ENCODE results near the gene UGT1A4. TPM values are rescaled to one million over a fixed set of nuclear protein-coding genes. Genes with fewer than 3 reads are reported as not detected.

Gene UGT1A4
- total and polyA plus RNA-seq, 2 of the 8 experiments (the other 6 are each of a cell fraction or from before 2014, with no cell fraction given): not detected

DNA sequence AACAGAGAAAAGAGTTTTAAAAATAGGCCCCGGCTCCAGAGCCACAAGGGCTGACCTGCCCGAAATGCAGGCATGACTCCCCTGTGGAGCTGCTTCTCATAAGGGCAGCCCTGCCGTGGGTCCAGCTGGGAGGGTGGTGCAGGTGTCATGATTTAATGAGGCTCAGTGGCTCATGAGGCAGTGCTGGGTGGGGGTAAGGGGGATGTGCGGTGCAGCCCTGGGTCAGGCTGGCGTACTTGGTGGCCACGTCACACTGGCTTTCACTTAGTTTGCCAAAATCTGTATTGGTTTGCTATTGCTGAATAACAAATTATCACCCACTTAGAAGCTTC lies 102.2 kb downstream of the UGT1A4 start (continued):
- TF ChIP-seq, protein P1, sequence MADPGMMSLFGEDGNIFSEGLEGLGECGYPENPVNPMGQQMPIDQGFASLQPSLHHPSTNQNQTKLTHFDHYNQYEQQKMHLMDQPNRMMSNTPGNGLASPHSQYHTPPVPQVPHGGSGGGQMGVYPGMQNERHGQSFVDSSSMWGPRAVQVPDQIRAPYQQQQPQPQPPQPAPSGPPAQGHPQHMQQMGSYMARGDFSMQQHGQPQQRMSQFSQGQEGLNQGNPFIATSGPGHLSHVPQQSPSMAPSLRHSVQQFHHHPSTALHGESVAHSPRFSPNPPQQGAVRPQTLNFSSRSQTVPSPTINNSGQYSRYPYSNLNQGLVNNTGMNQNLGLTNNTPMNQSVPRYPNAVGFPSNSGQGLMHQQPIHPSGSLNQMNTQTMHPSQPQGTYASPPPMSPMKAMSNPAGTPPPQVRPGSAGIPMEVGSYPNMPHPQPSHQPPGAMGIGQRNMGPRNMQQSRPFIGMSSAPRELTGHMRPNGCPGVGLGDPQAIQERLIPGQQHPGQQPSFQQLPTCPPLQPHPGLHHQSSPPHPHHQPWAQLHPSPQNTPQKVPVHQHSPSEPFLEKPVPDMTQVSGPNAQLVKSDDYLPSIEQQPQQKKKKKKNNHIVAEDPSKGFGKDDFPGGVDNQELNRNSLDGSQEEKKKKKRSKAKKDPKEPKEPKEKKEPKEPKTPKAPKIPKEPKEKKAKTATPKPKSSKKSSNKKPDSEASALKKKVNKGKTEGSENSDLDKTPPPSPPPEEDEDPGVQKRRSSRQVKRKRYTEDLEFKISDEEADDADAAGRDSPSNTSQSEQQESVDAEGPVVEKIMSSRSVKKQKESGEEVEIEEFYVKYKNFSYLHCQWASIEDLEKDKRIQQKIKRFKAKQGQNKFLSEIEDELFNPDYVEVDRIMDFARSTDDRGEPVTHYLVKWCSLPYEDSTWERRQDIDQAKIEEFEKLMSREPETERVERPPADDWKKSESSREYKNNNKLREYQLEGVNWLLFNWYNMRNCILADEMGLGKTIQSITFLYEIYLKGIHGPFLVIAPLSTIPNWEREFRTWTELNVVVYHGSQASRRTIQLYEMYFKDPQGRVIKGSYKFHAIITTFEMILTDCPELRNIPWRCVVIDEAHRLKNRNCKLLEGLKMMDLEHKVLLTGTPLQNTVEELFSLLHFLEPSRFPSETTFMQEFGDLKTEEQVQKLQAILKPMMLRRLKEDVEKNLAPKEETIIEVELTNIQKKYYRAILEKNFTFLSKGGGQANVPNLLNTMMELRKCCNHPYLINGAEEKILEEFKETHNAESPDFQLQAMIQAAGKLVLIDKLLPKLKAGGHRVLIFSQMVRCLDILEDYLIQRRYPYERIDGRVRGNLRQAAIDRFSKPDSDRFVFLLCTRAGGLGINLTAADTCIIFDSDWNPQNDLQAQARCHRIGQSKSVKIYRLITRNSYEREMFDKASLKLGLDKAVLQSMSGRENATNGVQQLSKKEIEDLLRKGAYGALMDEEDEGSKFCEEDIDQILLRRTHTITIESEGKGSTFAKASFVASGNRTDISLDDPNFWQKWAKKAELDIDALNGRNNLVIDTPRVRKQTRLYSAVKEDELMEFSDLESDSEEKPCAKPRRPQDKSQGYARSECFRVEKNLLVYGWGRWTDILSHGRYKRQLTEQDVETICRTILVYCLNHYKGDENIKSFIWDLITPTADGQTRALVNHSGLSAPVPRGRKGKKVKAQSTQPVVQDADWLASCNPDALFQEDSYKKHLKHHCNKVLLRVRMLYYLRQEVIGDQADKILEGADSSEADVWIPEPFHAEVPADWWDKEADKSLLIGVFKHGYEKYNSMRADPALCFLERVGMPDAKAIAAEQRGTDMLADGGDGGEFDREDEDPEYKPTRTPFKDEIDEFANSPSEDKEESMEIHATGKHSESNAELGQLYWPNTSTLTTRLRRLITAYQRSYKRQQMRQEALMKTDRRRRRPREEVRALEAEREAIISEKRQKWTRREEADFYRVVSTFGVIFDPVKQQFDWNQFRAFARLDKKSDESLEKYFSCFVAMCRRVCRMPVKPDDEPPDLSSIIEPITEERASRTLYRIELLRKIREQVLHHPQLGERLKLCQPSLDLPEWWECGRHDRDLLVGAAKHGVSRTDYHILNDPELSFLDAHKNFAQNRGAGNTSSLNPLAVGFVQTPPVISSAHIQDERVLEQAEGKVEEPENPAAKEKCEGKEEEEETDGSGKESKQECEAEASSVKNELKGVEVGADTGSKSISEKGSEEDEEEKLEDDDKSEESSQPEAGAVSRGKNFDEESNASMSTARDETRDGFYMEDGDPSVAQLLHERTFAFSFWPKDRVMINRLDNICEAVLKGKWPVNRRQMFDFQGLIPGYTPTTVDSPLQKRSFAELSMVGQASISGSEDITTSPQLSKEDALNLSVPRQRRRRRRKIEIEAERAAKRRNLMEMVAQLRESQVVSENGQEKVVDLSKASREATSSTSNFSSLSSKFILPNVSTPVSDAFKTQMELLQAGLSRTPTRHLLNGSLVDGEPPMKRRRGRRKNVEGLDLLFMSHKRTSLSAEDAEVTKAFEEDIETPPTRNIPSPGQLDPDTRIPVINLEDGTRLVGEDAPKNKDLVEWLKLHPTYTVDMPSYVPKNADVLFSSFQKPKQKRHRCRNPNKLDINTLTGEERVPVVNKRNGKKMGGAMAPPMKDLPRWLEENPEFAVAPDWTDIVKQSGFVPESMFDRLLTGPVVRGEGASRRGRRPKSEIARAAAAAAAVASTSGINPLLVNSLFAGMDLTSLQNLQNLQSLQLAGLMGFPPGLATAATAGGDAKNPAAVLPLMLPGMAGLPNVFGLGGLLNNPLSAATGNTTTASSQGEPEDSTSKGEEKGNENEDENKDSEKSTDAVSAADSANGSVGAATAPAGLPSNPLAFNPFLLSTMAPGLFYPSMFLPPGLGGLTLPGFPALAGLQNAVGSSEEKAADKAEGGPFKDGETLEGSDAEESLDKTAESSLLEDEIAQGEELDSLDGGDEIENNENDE (IDR thresholded peaks at IDR 0.05; ENCODE audit: insufficient replicate concordance, low read length): no peak
- TF ChIP-seq GABPA (IDR thresholded peaks at IDR 0.05; ENCODE audit: borderline replicate concordance, insufficient read depth, low read length) (no peak), BACH1 (IDR thresholded peaks at IDR 0.05; ENCODE audit: low read length) (no peak), RBBP5 (IDR thresholded peaks at IDR 0.05; ENCODE audit: borderline replicate concordance, low read depth, low read length) (no peak), CREB1 (IDR thresholded peaks at IDR 0.05) (no peak), SIX5 (IDR thresholded peaks at IDR 0.05; ENCODE audit: low read depth, low read length) (no peak), TEAD4 (IDR thresholded peaks at IDR 0.05; ENCODE audit: low read depth, low read length) (no peak), EZH2 (IDR thresholded peaks at IDR 0.05; ENCODE audit: low read depth, low read length, severe bottlenecking) (no peak), CHD1 (IDR thresholded peaks at IDR 0.05; ENCODE audit: low read depth, low read length) (no peak), BCL11A (IDR thresholded peaks at IDR 0.05; ENCODE audit: low read depth in 2 of 2, low read length in 2 of 2) (no peak), MAFK (IDR thresholded peaks at IDR 0.05; ENCODE audit: low read depth, low read length) (no peak)
